SH-SY5Y (cell line): ENCODE measurements around the gene SEPHS2.

Source experiments
- GATA2 ChIP-seq: IDR thresholded peaks from 2 replicates; pipeline ENCODE4 v1.6.1; 2011; ENCODE audit warnings: mild to moderate bottlenecking, low read depth, low read length
- GATA3 ChIP-seq: IDR thresholded peaks from 2 replicates; pipeline ENCODE4 v1.6.1; 2011; ENCODE audit warnings: low read depth, mild to moderate bottlenecking, low read length, moderate library complexity

GRCh38 chr16:30476991-30477390, 31.3 kb upstream of the SEPHS2 start:
- TF ChIP-seq GATA2: no peak
- no peak for TF ChIP-seq GATA3
